Measurements from ENCODE around the gene VSTM2B.

GRCh38 chr19:29614046-29614445 lies 88.3 kb downstream of the VSTM2B start:
- TF ChIP-seq CTCF (IDR thresholded peaks at IDR 0.05) (no peak), POLR2A (IDR thresholded peaks at IDR 0.05) (no peak)
